C4-2B (cell line): Measurements from ENCODE around the gene SYNGR3.

Source experiments
- H3K27ac ChIP-seq: fragments of 450-650 bp; 2 replicates; pipeline ENCODE4 v1.5.1; 2017
- ZFX ChIP-seq: fragments of 450-650 bp; IDR thresholded peaks from 2 replicates; pipeline ENCODE4 v1.6.1; 2017
- TF ChIP-seq, protein P1 (sequence below): fragments of 450-650 bp; conservative IDR thresholded peaks from 2 replicates; pipeline ENCODE4 v1.5.1; 2017; ENCODE audit warnings: mild to moderate bottlenecking

Gene SYNGR3

DNA sequence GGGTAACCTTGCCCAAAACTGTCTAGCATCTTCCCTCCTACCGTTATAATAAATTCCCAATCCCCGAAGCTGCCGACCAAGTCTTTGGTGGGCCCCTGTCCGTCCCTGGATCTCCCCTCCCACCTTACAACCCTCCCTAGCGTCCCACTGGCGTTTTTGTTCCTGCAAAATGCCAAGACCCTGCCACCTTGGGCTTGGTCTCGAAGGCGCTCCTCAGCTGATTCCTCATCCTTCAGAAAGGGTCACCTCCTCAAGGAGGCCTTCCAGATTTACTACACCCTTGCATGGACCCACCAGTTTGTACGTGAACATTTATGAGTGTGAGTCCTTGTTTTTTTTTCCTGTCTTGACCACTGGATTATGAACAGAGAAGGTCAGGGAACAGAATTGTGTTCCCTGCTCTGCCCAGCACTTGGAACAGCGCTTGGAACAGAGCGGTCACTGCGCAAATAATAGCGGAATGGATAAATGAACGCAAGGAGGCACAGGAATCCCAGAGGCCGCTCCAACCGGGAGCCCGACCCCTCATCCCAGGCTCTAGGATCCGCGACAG, 6.7 kb upstream of the SYNGR3 start:
- H3K27ac ChIP-seq: peak overlapping the region; percentile 90
- TF ChIP-seq, protein P1, sequence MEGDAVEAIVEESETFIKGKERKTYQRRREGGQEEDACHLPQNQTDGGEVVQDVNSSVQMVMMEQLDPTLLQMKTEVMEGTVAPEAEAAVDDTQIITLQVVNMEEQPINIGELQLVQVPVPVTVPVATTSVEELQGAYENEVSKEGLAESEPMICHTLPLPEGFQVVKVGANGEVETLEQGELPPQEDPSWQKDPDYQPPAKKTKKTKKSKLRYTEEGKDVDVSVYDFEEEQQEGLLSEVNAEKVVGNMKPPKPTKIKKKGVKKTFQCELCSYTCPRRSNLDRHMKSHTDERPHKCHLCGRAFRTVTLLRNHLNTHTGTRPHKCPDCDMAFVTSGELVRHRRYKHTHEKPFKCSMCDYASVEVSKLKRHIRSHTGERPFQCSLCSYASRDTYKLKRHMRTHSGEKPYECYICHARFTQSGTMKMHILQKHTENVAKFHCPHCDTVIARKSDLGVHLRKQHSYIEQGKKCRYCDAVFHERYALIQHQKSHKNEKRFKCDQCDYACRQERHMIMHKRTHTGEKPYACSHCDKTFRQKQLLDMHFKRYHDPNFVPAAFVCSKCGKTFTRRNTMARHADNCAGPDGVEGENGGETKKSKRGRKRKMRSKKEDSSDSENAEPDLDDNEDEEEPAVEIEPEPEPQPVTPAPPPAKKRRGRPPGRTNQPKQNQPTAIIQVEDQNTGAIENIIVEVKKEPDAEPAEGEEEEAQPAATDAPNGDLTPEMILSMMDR: no peak
- no peak for TF ChIP-seq ZFX

DNA sequence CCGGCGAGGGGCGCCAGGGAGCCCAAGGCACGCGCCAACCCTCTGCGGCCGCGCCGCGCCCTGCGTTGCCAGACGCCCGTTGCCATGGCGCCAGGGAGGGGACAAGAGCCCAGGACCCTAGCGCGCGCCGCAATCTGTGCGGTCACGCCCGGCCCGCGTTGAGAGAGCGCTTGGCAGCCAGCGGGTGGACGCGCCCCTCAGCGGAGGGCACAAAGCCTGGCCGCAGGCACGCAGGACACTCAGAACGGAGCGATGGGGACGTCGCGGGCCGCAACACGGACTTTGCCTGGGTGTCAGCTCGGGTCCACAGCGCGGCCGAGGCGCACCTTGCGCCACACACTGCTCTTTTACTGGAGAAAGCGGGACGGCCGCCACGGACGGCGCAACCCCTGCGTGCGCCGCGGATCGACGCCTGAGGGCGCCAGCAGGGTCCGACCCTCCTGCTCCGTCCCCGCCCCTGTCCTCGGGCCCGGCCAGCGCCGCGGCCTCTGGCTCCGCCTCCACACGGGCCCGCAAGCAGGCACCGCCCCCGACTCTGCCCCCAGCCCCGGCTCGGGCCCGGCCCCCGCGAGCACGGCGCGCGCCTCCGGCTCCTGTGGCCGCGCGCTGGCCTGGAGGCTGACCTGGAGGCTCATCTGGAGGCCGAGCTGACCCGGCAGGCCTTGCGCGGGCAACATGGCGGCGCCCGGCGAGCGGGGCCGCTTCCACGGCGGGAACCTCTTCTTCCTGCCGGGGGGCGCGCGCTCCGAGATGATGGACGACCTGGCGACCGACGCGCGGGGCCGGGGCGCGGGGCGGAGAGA, 6.0 kb upstream of the SYNGR3 start, which contains the start of gene GFER:
GFER (plus strand) TSS at position 650 of the 803 bp plus-strand sequence; CDS start at position 676, 26 bp downstream.
- TF ChIP-seq ZFX: no peak
- TF ChIP-seq, protein P1: peak; percentile 73
- peak within 1 kb of the TSS; percentile 90 for H3K27ac ChIP-seq

DNA sequence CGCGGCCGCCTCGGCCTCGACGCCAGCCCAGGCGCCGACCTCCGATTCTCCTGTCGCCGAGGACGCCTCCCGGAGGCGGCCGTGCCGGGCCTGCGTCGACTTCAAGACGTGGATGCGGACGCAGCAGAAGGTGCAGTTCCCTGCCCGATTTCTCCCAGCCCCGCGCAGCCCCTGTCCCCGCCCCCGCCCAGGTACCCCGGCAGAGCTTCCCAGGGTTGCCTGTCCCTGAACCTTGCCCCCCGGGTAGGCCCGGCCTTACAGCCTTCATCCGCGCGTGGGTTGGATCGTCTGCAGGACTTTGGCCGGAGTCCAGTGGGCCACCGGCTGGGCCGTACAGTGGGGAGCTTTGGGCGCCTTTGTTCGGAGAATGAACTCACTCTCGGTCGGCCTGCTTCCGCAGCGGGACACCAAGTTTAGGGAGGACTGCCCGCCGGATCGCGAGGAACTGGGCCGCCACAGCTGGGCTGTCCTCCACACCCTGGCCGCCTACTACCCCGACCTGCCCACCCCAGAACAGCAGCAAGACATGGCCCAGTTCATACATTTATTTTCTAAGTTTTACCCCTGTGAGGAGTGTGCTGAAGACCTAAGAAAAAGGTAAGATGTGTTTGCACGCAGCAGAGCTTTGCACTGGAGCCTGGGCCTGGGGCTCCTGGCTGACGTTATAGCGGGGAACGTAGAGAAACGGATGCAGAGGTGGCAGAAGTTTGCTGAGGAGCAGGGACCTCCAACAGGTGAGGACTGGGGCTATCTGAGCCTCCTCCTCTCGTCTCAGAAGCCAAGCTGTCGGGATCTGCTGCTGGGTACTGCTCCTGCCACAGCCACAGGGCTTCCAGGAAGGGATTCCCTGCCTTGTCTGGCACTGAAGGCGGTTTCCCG, 5.2 kb upstream of the SYNGR3 start:
- TF ChIP-seq ZFX: peak; percentile 96
- TF ChIP-seq, protein P1: no peak
- H3K27ac ChIP-seq: peak overlapping the region; percentile 90

DNA sequence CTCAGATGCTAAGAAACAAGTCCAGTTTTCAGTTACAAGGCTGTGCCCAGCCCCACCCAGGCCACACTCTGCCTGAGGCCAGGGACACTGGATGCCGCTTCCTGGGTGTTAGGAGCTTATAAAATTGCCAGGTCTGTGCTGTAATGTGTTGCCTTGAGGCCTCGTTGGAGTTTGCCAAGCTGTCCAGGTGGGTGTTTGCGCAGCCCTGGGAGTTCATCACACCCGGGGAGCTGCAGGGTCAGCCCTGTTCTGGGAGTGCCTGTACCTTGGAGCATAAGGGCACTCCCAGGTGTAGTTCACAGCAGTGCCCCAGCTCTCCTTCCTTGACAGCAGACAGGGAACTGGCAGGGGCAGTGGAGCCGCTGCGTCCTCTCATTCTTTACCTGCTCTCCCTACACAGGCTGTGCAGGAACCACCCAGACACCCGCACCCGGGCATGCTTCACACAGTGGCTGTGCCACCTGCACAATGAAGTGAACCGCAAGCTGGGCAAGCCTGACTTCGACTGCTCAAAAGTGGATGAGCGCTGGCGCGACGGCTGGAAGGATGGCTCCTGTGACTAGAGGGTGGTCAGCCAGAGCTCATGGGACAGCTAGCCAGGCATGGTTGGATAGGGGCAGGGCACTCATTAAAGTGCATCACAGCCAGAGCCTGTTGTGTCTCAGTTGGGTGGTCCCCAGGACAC, 4.2 kb upstream of the SYNGR3 start:
- no peak for TF ChIP-seq ZFX
- TF ChIP-seq, protein P1: no peak
- peak overlapping the region; percentile 90 for H3K27ac ChIP-seq

DNA sequence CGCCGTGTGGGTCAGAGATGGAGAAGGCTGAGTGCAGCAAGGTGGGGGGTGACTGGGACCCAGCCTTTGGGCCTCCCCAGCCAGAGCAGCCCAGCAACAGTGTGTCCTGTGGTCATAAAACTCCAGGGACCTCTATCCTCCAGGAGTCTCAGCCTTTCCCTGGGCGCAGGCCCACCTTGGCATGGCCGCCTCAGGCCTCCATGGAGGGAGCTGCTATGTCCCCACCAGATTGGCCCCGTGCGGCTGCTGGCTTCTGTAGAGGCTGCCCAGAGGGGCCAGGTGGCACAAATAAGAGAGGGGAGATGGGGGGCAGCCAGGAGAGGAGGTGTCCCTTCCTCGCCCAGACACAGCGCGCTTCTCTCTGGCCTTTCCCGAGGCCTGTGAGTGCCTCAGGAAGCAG, 2.6 kb upstream of the SYNGR3 start:
- TF ChIP-seq ZFX: no peak
- TF ChIP-seq, protein P1: no peak

DNA sequence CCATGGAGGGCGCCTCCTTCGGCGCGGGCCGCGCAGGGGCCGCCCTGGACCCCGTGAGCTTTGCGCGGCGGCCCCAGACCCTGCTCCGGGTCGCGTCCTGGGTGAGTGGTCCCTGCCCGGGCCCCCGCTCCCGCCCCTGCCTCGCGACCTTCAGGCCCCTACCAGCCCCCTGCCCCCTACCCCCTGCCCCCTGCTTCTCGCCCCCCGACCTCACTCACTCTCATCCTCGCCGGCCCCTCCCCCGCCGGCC, 256 bp downstream of the SYNGR3 start:
- H3K27ac ChIP-seq: no peak overlapping the region
- TF ChIP-seq, protein P1: no peak
- no peak for TF ChIP-seq ZFX

More for the DNA sequence above, 2.6 kb upstream of the SYNGR3 start:
- no peak overlapping the region for H3K27ac ChIP-seq
